Neural progenitor cell (in vitro differentiated cells): ENCODE results near the gene SSR4. TPM values are rescaled to one million over a fixed set of nuclear protein-coding genes. Genes with fewer than 3 reads are reported as not detected.

Experiments
- DNase-seq: peaks from one replicate; pipeline ENCODE4 v3.0.0-alpha.2; 2016; ENCODE audit warnings: low spot score
- H2AFZ ChIP-seq: fragments of 200-600 bp; sonication (generic); replicated peaks from 2 replicates; pipeline ENCODE4 v1.6.1; 2016; ENCODE audit warnings: antibody characterized with exemption
- H3F3A ChIP-seq: fragments of 200-600 bp; sonication (generic); 2 replicates; pipeline ENCODE4 v1.6.1; 2016; ENCODE audit warnings: antibody characterized with exemption, low read depth
- H3K27ac ChIP-seq: fragments of 200-600 bp; sonication (generic); 2 replicates; pipeline ENCODE4 v1.5.1; 2016; ENCODE audit warnings: mild to moderate bottlenecking
- H3K27me3 ChIP-seq: fragments of 200-600 bp; sonication (generic); 2 replicates; pipeline ENCODE4 v1.6.1; 2016; ENCODE audit warnings: mild to moderate bottlenecking, moderate library complexity
- H3K36me3 ChIP-seq: fragments of 200-600 bp; sonication (generic); 2 replicates; pipeline ENCODE4 v1.5.1; 2016
- H3K4me1 ChIP-seq: fragments of 200-600 bp; sonication (generic); 2 replicates; pipeline ENCODE4 v1.6.1; 2016; ENCODE audit warnings: mixed run types
- H3K4me2 ChIP-seq: fragments of 200-600 bp; sonication (generic); 2 replicates; pipeline ENCODE4 v1.6.1; 2016
- H3K4me3 ChIP-seq: fragments of 200-600 bp; sonication (generic); 2 replicates; pipeline ENCODE4 v1.5.1; 2016
- H3K79me2 ChIP-seq: fragments of 200-600 bp; sonication (generic); 2 replicates; pipeline ENCODE4 v1.6.1; 2016; ENCODE audit warnings: low read depth
- H3K9ac ChIP-seq: fragments of 200-600 bp; sonication (generic); 2 replicates; pipeline ENCODE4 v1.6.1; 2016
- H3K9me3 ChIP-seq: fragments of 200-600 bp; sonication (generic); 2 replicates; pipeline ENCODE4 v1.5.1; 2016; ENCODE audit warnings: low read depth
- H4K20me1 ChIP-seq: fragments of 200-600 bp; sonication (generic); 2 replicates; pipeline ENCODE4 v1.6.1; 2016; ENCODE audit warnings: low read depth
- H3K27ac Mint-ChIP-seq: 3 replicates; pipeline ENCODE4 v1.8.0; 2021; ENCODE audit warnings: mixed read lengths
- H3K27me3 Mint-ChIP-seq: 2 replicates; pipeline ENCODE4 v1.8.0; 2022; ENCODE audit warnings: low read depth, mild to moderate bottlenecking, inconsistent platforms, moderate library complexity, mixed read lengths; ENCODE audit not compliant: insufficient read depth
- H3K36me3 Mint-ChIP-seq: 3 replicates; pipeline ENCODE4 v1.8.0; 2021; ENCODE audit warnings: mixed read lengths
- H3K4me1 Mint-ChIP-seq: 3 replicates; pipeline ENCODE4 v1.8.0; 2021; ENCODE audit warnings: mixed read lengths
- H3K4me3 Mint-ChIP-seq: 3 replicates; pipeline ENCODE4 v1.8.0; 2021; ENCODE audit warnings: mild to moderate bottlenecking, moderate library complexity, mixed read lengths
- H3K9me3 Mint-ChIP-seq: 3 replicates; pipeline ENCODE4 v1.8.0; 2020; ENCODE audit warnings: mixed read lengths
- CTCF ChIP-seq: fragments of 200-600 bp; sonication (generic); IDR thresholded peaks from 2 replicates; pipeline ENCODE4 v1.5.1; 2017; ENCODE audit warnings: antibody characterized with exemption, mild to moderate bottlenecking
- EZH2 ChIP-seq: fragments of 200-600 bp; sonication (generic); IDR thresholded peaks from 2 replicates; pipeline ENCODE4 v1.6.1; 2017; ENCODE audit warnings: antibody characterized with exemption, mild to moderate bottlenecking, moderate library complexity
- EZH2phosphoT487 ChIP-seq: fragments of 200-600 bp; sonication (generic); IDR thresholded peaks from 2 replicates; pipeline ENCODE4 v1.6.1; 2017; ENCODE audit warnings: antibody characterized with exemption
- total RNA-seq: library from RNA; depleted of rRNA; stranded (reverse); fragments of >200 nt; gene quantifications from 2 replicates; pipeline ENCODE4 v1.2.3, GENCODE V29; 2015; ENCODE audit warnings: low replicate concordance

The SSR4 gene
- total RNA-seq, 1 donor from 2014 or later = 58.4 TPM

- Histone ChIP-seq H3K36me3 (no peaks in the 10 kb centered on the region), H3K9ac (no peak overlapping the region), H4K20me1 (no peaks in the 10 kb centered on the region), H2AFZ (no peak overlapping the region), H3K9me3 (no peaks in the 10 kb centered on the region), H3K27ac (no peak overlapping the region), H3K4me3 (no peak overlapping the region), H3K79me2 (no peaks in the 10 kb centered on the region), H3K4me2 (no peak overlapping the region), H3F3A (no peaks in the 10 kb centered on the region), H3K27me3 (no peaks in the 10 kb centered on the region), H3K4me1 (no peaks in the 10 kb centered on the region)
- TF ChIP-seq EZH2 = no peak
- TF ChIP-seq EZH2phosphoT487 = no peak
- TF ChIP-seq CTCF = no peak
- H3K27me3 Mint-ChIP-seq = no peaks in the 10 kb centered on the region
- peaks cover 12% of the 10 kb centered on the region for H3K4me1 Mint-ChIP-seq
- DNase-seq = no peak
- H3K9me3 Mint-ChIP-seq = peaks cover 10% of the 10 kb centered on the region
- H3K36me3 Mint-ChIP-seq = no peaks in the 10 kb centered on the region
- H3K27ac Mint-ChIP-seq = no peak overlapping the region
- no peak overlapping the region for H3K4me3 Mint-ChIP-seq
These were observed 26.8 kb upstream of the SSR4 start for GRCh38 chrX:153767674-153768055.

- Histone ChIP-seq H3K9me3 (no peaks in the 10 kb centered on the region), H3K4me2 (no peak overlapping the region), H3K79me2 (no peaks in the 10 kb centered on the region), H3K9ac (no peak overlapping the region), H3K27ac (no peak overlapping the region), H3K4me3 (no peak overlapping the region), H3K36me3 (no peaks in the 10 kb centered on the region), H3K27me3 (no peaks in the 10 kb centered on the region), H4K20me1 (no peaks in the 10 kb centered on the region), H3K4me1 (no peaks in the 10 kb centered on the region), H3F3A (no peaks in the 10 kb centered on the region), H2AFZ (no peak overlapping the region)
- DNase-seq = no peak
- H3K4me1 Mint-ChIP-seq = peaks cover 12% of the 10 kb centered on the region
- no peaks in the 10 kb centered on the region for H3K27me3 Mint-ChIP-seq
- no peaks in the 10 kb centered on the region for H3K36me3 Mint-ChIP-seq
- peaks cover 5% of the 10 kb centered on the region for H3K9me3 Mint-ChIP-seq
- no peak overlapping the region for H3K27ac Mint-ChIP-seq
- no peak for TF ChIP-seq EZH2
- TF ChIP-seq EZH2phosphoT487 = no peak
- no peak for TF ChIP-seq CTCF
- no peak overlapping the region for H3K4me3 Mint-ChIP-seq
These were observed 25.9 kb upstream of the SSR4 start for GRCh38 chrX:153768311-153769157.

GRCh38 chrX:153769158-153769864 is 25.2 kb upstream of the SSR4 start:
- H3K36me3 Mint-ChIP-seq = no peaks in the 10 kb centered on the region
- Histone ChIP-seq H3K4me1 (no peaks in the 10 kb centered on the region), H3K4me2 (no peak overlapping the region), H3K27me3 (no peaks in the 10 kb centered on the region), H3K9me3 (no peaks in the 10 kb centered on the region), H2AFZ (no peak overlapping the region), H3K9ac (no peak overlapping the region), H3F3A (no peaks in the 10 kb centered on the region), H4K20me1 (no peaks in the 10 kb centered on the region), H3K36me3 (no peaks in the 10 kb centered on the region), H3K79me2 (no peaks in the 10 kb centered on the region), H3K4me3 (no peak overlapping the region), H3K27ac (no peak overlapping the region)
- no peaks in the 10 kb centered on the region for H3K27me3 Mint-ChIP-seq
- H3K4me1 Mint-ChIP-seq = peaks cover 9% of the 10 kb centered on the region
- H3K4me3 Mint-ChIP-seq = no peak overlapping the region
- H3K27ac Mint-ChIP-seq = no peak overlapping the region
- DNase-seq = no peak
- TF ChIP-seq CTCF (no peak), EZH2 (no peak)
- H3K9me3 Mint-ChIP-seq = peaks cover 4% of the 10 kb centered on the region
